ENCODE measurements around the gene PTPN23. TPM values are rescaled to one million over a fixed set of nuclear protein-coding genes. Genes with fewer than 3 reads are reported as not detected.
A peak's percentile ranks its signal among the peaks of the same experiment; 100 is the strongest.

The PTPN23 gene
- total and polyA plus RNA-seq, 2 experiments from 2014 or later, result 14.3 to 48.8 TPM

DNA sequence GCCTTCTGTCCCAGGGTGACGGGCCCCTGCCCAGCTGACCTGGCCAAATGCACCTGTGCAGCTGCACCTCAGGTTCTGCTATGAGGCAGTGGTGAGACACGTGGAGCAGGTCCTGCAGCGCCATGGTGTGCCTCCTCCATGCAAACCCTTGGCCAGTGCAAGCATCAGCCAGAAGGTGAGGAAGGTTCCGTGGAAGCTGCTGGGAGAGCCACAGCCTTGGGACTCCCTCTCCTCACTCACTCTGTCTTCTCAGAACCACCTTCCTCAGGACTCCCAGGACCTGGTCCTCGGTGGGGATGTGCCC lies 31.6 kb downstream of the PTPN23 start:
- H3K4me1 ChIP-seq (ENCODE audit: insufficient read depth), result no peaks in the 10 kb centered on the region
- H3K27me3 Mint-ChIP-seq (ENCODE audit: insufficient read depth, low read depth, poor library complexity), result peaks cover 33% of the 10 kb centered on the region
- no peak overlapping the region for H3K27ac Mint-ChIP-seq
- DNase-seq (ENCODE audit: low spot score) (no peak), ATAC-seq (no peak)
- no peaks in the 10 kb centered on the region for H3K9me2 ChIP-seq (ENCODE audit: insufficient read depth)
- peaks cover 8% of the 10 kb centered on the region for H3K4me1 Mint-ChIP-seq
- no peak overlapping the region for H3K4me3 Mint-ChIP-seq
- H3K79me2 ChIP-seq (replicated peaks; ENCODE audit: insufficient read depth), result no peaks in the 10 kb centered on the region
- H3K4me2 ChIP-seq, result no peak overlapping the region
- H3K27ac ChIP-seq (ENCODE audit: low read depth), result no peak overlapping the region
- no peak overlapping the region for H2AFZ ChIP-seq
- H3K27me3 ChIP-seq (ENCODE audit: insufficient read depth), result no peaks in the 10 kb centered on the region
- H3F3A ChIP-seq (replicated peaks; ENCODE audit: low read depth), result 0 out of 2 replicates have a peak, but pooled peaks cover 20% of the 10 kb centered on the region
- no peak overlapping the region for H3K4me3 ChIP-seq
- no peaks in the 10 kb centered on the region for H3K36me3 ChIP-seq (ENCODE audit: insufficient read depth)
- H4K20me1 ChIP-seq (replicated peaks; ENCODE audit: insufficient read depth), result peaks cover 6% of the 10 kb centered on the region; the same call in 1 of the 2 replicates
- H3K9me3 Mint-ChIP-seq, result peaks cover 11% of the 10 kb centered on the region
- TF ChIP-seq ZNF331 (CRISPR knock-in tag; IDR thresholded peaks at IDR 0.05; ENCODE audit: low read depth), result no peak
- 0 out of 2 replicates have a peak, but pooled peaks have one; percentile 13 for TF ChIP-seq POLR2AphosphoS5 (IDR thresholded peaks at IDR 0.05; ENCODE audit: low read depth)
- peaks cover 62% of the 10 kb centered on the region for H3K36me3 Mint-ChIP-seq (ENCODE audit: low read depth)

GRCh38 chr3:47412842-47413520 lies 32.2 kb downstream of the PTPN23 start:
- H3K27me3 ChIP-seq (ENCODE audit: insufficient read depth), result no peaks in the 10 kb centered on the region
- ATAC-seq (no peak), DNase-seq (ENCODE audit: low spot score) (no peak)
- H2AFZ ChIP-seq, result no peak overlapping the region
- no peak overlapping the region for H3K27ac ChIP-seq (ENCODE audit: low read depth)
- no peaks in the 10 kb centered on the region for H3K9me2 ChIP-seq (ENCODE audit: insufficient read depth)
- H3K79me2 ChIP-seq (replicated peaks; ENCODE audit: insufficient read depth), result no peaks in the 10 kb centered on the region
- H3K4me1 ChIP-seq (ENCODE audit: insufficient read depth), result no peaks in the 10 kb centered on the region
- H3K36me3 ChIP-seq (ENCODE audit: insufficient read depth), result no peaks in the 10 kb centered on the region
- Mint-ChIP-seq H3K36me3 (ENCODE audit: low read depth) (peaks cover 59% of the 10 kb centered on the region), H3K4me1 (peaks cover 8% of the 10 kb centered on the region), H3K9me3 (peaks cover 11% of the 10 kb centered on the region), H3K27ac (no peak overlapping the region), H3K4me3 (no peak overlapping the region), H3K27me3 (ENCODE audit: insufficient read depth, low read depth, poor library complexity) (peaks cover 33% of the 10 kb centered on the region)
- H3K4me3 ChIP-seq, result no peak overlapping the region
- H4K20me1 ChIP-seq (replicated peaks; ENCODE audit: insufficient read depth), result peaks cover 6% of the 10 kb centered on the region; the same call in 1 of the 2 replicates
- H3K4me2 ChIP-seq, result no peak overlapping the region
- 0 out of 2 replicates have a peak, but pooled peaks cover 20% of the 10 kb centered on the region for H3F3A ChIP-seq (replicated peaks; ENCODE audit: low read depth)
- TF ChIP-seq EZH2 (IDR thresholded peaks at IDR 0.05; ENCODE audit: low read depth, unreplicated experiment), result no peak
- no peak for TF ChIP-seq ETS1 (IDR thresholded peaks at IDR 0.05)
- TF ChIP-seq NANOG (IDR thresholded peaks at IDR 0.05; ENCODE audit: borderline replicate concordance), result no peak
- TF ChIP-seq ZNF114 (CRISPR knock-in tag; IDR thresholded peaks at IDR 0.05), result no peak
- TF ChIP-seq, protein P1, sequence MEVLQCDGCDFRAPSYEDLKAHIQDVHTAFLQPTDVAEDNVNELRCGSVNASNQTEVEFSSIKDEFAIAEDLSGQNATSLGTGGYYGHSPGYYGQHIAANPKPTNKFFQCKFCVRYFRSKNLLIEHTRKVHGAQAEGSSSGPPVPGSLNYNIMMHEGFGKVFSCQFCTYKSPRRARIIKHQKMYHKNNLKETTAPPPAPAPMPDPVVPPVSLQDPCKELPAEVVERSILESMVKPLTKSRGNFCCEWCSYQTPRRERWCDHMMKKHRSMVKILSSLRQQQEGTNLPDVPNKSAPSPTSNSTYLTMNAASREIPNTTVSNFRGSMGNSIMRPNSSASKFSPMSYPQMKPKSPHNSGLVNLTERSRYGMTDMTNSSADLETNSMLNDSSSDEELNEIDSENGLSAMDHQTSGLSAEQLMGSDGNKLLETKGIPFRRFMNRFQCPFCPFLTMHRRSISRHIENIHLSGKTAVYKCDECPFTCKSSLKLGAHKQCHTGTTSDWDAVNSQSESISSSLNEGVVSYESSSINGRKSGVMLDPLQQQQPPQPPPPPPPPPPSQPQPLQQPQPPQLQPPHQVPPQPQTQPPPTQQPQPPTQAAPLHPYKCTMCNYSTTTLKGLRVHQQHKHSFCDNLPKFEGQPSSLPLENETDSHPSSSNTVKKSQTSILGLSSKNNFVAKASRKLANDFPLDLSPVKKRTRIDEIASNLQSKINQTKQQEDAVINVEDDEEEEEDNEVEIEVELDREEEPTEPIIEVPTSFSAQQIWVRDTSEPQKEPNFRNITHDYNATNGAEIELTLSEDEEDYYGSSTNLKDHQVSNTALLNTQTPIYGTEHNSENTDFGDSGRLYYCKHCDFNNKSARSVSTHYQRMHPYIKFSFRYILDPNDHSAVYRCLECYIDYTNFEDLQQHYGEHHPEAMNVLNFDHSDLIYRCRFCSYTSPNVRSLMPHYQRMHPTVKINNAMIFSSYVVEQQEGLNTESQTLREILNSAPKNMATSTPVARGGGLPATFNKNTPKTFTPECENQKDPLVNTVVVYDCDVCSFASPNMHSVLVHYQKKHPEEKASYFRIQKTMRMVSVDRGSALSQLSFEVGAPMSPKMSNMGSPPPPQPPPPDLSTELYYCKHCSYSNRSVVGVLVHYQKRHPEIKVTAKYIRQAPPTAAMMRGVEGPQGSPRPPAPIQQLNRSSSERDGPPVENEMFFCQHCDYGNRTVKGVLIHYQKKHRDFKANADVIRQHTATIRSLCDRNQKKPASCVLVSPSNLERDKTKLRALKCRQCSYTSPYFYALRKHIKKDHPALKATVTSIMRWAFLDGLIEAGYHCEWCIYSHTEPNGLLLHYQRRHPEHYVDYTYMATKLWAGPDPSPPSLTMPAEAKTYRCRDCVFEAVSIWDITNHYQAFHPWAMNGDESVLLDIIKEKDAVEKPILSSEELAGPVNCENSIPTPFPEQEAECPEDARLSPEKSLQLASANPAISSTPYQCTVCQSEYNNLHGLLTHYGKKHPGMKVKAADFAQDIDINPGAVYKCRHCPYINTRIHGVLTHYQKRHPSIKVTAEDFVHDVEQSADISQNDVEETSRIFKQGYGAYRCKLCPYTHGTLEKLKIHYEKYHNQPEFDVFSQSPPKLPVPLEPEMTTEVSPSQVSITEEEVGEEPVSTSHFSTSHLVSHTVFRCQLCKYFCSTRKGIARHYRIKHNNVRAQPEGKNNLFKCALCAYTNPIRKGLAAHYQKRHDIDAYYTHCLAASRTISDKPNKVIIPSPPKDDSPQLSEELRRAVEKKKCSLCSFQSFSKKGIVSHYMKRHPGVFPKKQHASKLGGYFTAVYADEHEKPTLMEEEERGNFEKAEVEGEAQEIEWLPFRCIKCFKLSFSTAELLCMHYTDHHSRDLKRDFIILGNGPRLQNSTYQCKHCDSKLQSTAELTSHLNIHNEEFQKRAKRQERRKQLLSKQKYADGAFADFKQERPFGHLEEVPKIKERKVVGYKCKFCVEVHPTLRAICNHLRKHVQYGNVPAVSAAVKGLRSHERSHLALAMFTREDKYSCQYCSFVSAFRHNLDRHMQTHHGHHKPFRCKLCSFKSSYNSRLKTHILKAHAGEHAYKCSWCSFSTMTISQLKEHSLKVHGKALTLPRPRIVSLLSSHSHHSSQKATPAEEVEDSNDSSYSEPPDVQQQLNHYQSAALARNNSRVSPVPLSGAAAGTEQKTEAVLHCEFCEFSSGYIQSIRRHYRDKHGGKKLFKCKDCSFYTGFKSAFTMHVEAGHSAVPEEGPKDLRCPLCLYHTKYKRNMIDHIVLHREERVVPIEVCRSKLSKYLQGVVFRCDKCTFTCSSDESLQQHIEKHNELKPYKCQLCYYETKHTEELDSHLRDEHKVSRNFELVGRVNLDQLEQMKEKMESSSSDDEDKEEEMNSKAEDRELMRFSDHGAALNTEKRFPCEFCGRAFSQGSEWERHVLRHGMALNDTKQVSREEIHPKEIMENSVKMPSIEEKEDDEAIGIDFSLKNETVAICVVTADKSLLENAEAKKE (CRISPR knock-in tag; IDR thresholded peaks at IDR 0.05), result no peak
- TF ChIP-seq ZNF331 (CRISPR knock-in tag; IDR thresholded peaks at IDR 0.05; ENCODE audit: low read depth), result no peak
- no peak; a peak in 1 of 4 replicates for TF ChIP-seq CTCF (conservative IDR thresholded peaks at IDR 0.05; ENCODE audit: low read depth in 2 of 2)
- TF ChIP-seq CREB1 (CRISPR knock-in tag; IDR thresholded peaks at IDR 0.05; ENCODE audit: low read depth), result no peak

All from GM23338 (cell line).